HT-29 (cell line): ENCODE data around the gene SELENON. TPM values are rescaled to one million over a fixed set of nuclear protein-coding genes. Genes with fewer than 3 reads are reported as not detected.

Experiments used
- DNase-seq: peaks from one replicate; pipeline ENCODE4 v3.0.0-alpha.2; 2015; ENCODE audit warnings: low spot score
- total RNA-seq: library from RNA; depleted of rRNA; stranded (reverse); fragments of >200 nt; shearing (Covaris generic); gene quantifications from 2 replicates; pipeline ENCODE4 v1.2.3, GENCODE V29; 2014

The SELENON gene
- total RNA-seq, 1 experiment from 2014 or later: 2.2 TPM

GRCh38 chr1:25770541-25771220, 29.3 kb upstream of the SELENON start:
- DNase-seq: no peak

- DNase-seq: no peak
These were observed 28.5 kb upstream of the SELENON start for GRCh38 chr1:25771221-25772114.

GRCh38 chr1:25772164-25772563, 27.8 kb upstream of the SELENON start:
- DNase-seq: no peak

GRCh38 chr1:25772692-25773245, 27.2 kb upstream of the SELENON start:
- no peak for DNase-seq

GRCh38 chr1:25773441-25774125, 26.4 kb upstream of the SELENON start:
- DNase-seq: peak; percentile 51

- DNase-seq: no peak
These were observed 25.7 kb upstream of the SELENON start for GRCh38 chr1:25774206-25774803.

- DNase-seq: no peak
These were observed 24.8 kb upstream of the SELENON start for GRCh38 chr1:25774921-25775771.

- DNase-seq: no peak
These were observed 20.6 kb upstream of the SELENON start for GRCh38 chr1:25779388-25779787.

GRCh38 chr1:25779894-25780293, 20.1 kb upstream of the SELENON start:
- DNase-seq: no peak

- no peak for DNase-seq
These were observed 19.5 kb upstream of the SELENON start for GRCh38 chr1:25780318-25781129.

GRCh38 chr1:25781130-25781433, 18.9 kb upstream of the SELENON start:
- no peak for DNase-seq

GRCh38 chr1:25782608-25783201, 17.3 kb upstream of the SELENON start:
- DNase-seq: no peak

GRCh38 chr1:25784575-25785051, 15.4 kb upstream of the SELENON start:
- DNase-seq: no peak

- DNase-seq: no peak
These were observed 14.5 kb upstream of the SELENON start for GRCh38 chr1:25785333-25786067.

- DNase-seq: no peak
These were observed 12.9 kb upstream of the SELENON start for GRCh38 chr1:25786887-25787759.

GRCh38 chr1:25787760-25788166, 12.2 kb upstream of the SELENON start:
- no peak for DNase-seq

- DNase-seq: no peak
These were observed 9.5 kb upstream of the SELENON start for GRCh38 chr1:25790472-25790871.

- no peak for DNase-seq
These were observed 7.9 kb upstream of the SELENON start for GRCh38 chr1:25792115-25792514.
